ENCODE data around the gene FOXRED1. TPM values are rescaled to one million over a fixed set of nuclear protein-coding genes. Genes with fewer than 3 reads are reported as not detected.

Gene FOXRED1
- total and polyA plus RNA-seq, 2 of the 13 experiments (the other 11 are each of a cell fraction or from before 2014, with no cell fraction given) = 29.6 to 42.9 TPM

GRCh38 chr11:126282361-126282735, 13.4 kb downstream of the FOXRED1 start (continued):
- TF ChIP-seq HMGXB4 (CRISPR knock-in tag; IDR thresholded peaks at IDR 0.05; ENCODE audit: borderline replicate concordance in 1 of 2, low read depth in 1 of 2) = no peak
- TF ChIP-seq JUND (CRISPR knock-in tag; IDR thresholded peaks at IDR 0.05) = no peak
- peak; percentile 18; the same call in 1 of the 2 replicates for TF ChIP-seq ZNF724P (CRISPR knock-in tag; IDR thresholded peaks at IDR 0.05; ENCODE audit: borderline replicate concordance)
- peak; percentile 7 for TF ChIP-seq ZNF407 (CRISPR knock-in tag; IDR thresholded peaks at IDR 0.05; ENCODE audit: not compliant biosample characterization)
- no peak for TF ChIP-seq ZNF781 (CRISPR knock-in tag; IDR thresholded peaks at IDR 0.05; ENCODE audit: borderline replicate concordance, not compliant biosample characterization)
- peak; percentile 18 for TF ChIP-seq PATZ1 (CRISPR knock-in tag; IDR thresholded peaks at IDR 0.05)
- TF ChIP-seq GABPA (IDR thresholded peaks at IDR 0.05; ENCODE audit: low read depth, low read length) = no peak
- no peak for TF ChIP-seq GABPA (CRISPR knock-in tag; IDR thresholded peaks at IDR 0.05; ENCODE audit: low read depth)
- TF ChIP-seq KLF16 (CRISPR knock-in tag; IDR thresholded peaks at IDR 0.05) = peak in 1 of 2 experiments; percentile 67; a peak in 1 of 4 replicates
- no peak for TF ChIP-seq ZNF878 (CRISPR knock-in tag; IDR thresholded peaks at IDR 0.05)
- no peak for TF ChIP-seq PBX3 (CRISPR knock-in tag; IDR thresholded peaks at IDR 0.05; ENCODE audit: borderline replicate concordance)
- 0 out of 2 replicates have a peak, but pooled peaks have one; percentile 22 for TF ChIP-seq SP2 (CRISPR knock-in tag; IDR thresholded peaks at IDR 0.05)
- TF ChIP-seq ZBTB38 (CRISPR knock-in tag; IDR thresholded peaks at IDR 0.05) = no peak
- no peak for TF ChIP-seq LCORL (IDR thresholded peaks at IDR 0.05)
- no peak for TF ChIP-seq LCORL (CRISPR knock-in tag; IDR thresholded peaks at IDR 0.05)
- no peak for TF ChIP-seq ZNF564 (CRISPR knock-in tag; IDR thresholded peaks at IDR 0.05)

Data from HepG2 (cell line).